NT2/D1 (cell line): ENCODE measurements around the gene MED31.

Experiments
- DNase-seq: peaks from one replicate; pipeline ENCODE4 v3.0.0-alpha.2; 2011; ENCODE audit warnings: low read depth, low spot score
- H3K27me3 ChIP-seq: 2 replicates; pipeline ENCODE4 v1.6.0; 2011; ENCODE audit warnings: mild to moderate bottlenecking; ENCODE audit not compliant: insufficient read length, insufficient read depth
- H3K36me3 ChIP-seq: 2 replicates; pipeline ENCODE4 v1.6.1; 2011; ENCODE audit warnings: mild to moderate bottlenecking, low read length, mixed read lengths; ENCODE audit not compliant: insufficient read depth, insufficient read length
- H3K4me1 ChIP-seq: 2 replicates; pipeline ENCODE4 v1.5.1; 2011; ENCODE audit not compliant: insufficient read depth, insufficient read length
- H3K4me3 ChIP-seq: 2 replicates; pipeline ENCODE4 v1.5.1; 2011; ENCODE audit warnings: low read depth; ENCODE audit not compliant: insufficient read length
- H3K9ac ChIP-seq: 2 replicates; pipeline ENCODE4 v1.6.0; 2011; ENCODE audit warnings: low read depth; ENCODE audit not compliant: insufficient read length
- H3K9me3 ChIP-seq: 2 replicates; pipeline ENCODE4 v1.5.1; 2011; ENCODE audit warnings: mild to moderate bottlenecking, low read length; ENCODE audit not compliant: insufficient read depth
- SUZ12 ChIP-seq: IDR thresholded peaks from 2 replicates; pipeline ENCODE4 v1.6.1; 2011; ENCODE audit not compliant: insufficient read length, insufficient read depth; ENCODE audit errors: extremely low read depth
- YY1 ChIP-seq: IDR thresholded peaks from 2 replicates; pipeline ENCODE4 v1.6.1; 2011; ENCODE audit not compliant: insufficient read length, insufficient read depth
- ZNF274 ChIP-seq: IDR thresholded peaks from 2 replicates; pipeline ENCODE4 v1.6.1; 2011; ENCODE audit warnings: mild to moderate bottlenecking, low read depth, low read length

MED31 gene

GRCh38 chr17:6676802-6677157 lies 25.4 kb upstream of the MED31 start:
- Histone ChIP-seq H3K27me3 (no peaks in the 10 kb centered on the region), H3K9me3 (no peaks in the 10 kb centered on the region), H3K4me3 (no peak overlapping the region), H3K4me1 (peaks cover 8% of the 10 kb centered on the region), H3K36me3 (no peaks in the 10 kb centered on the region), H3K9ac (no peak overlapping the region)
- TF ChIP-seq YY1, result no peak
- no peak for TF ChIP-seq ZNF274
- TF ChIP-seq SUZ12, result no peak
- DNase-seq, result no peak

GRCh38 chr17:6675201-6675825 lies 23.9 kb upstream of the MED31 start:
- Histone ChIP-seq H3K4me3 (no peak overlapping the region), H3K4me1 (peaks cover 8% of the 10 kb centered on the region), H3K36me3 (no peaks in the 10 kb centered on the region), H3K27me3 (no peaks in the 10 kb centered on the region), H3K9me3 (no peaks in the 10 kb centered on the region), H3K9ac (no peak overlapping the region)
- DNase-seq, result no peak
- TF ChIP-seq ZNF274, result no peak

GRCh38 chr17:6674586-6674985 lies 23.2 kb upstream of the MED31 start:
- Histone ChIP-seq H3K9me3 (no peaks in the 10 kb centered on the region), H3K36me3 (no peaks in the 10 kb centered on the region), H3K4me3 (no peak overlapping the region), H3K27me3 (no peaks in the 10 kb centered on the region), H3K4me1 (peaks cover 8% of the 10 kb centered on the region), H3K9ac (no peak overlapping the region)
- no peak for TF ChIP-seq ZNF274
- no peak for TF ChIP-seq YY1
- TF ChIP-seq SUZ12, result no peak
- no peak for DNase-seq

GRCh38 chr17:6671431-6671830 lies 20.0 kb upstream of the MED31 start:
- Histone ChIP-seq H3K9me3 (no peaks in the 10 kb centered on the region), H3K4me3 (no peak overlapping the region), H3K36me3 (no peaks in the 10 kb centered on the region), H3K9ac (no peak overlapping the region), H3K27me3 (no peaks in the 10 kb centered on the region), H3K4me1 (peaks cover 1% of the 10 kb centered on the region)
- TF ChIP-seq ZNF274, result no peak
- TF ChIP-seq YY1, result no peak
- TF ChIP-seq SUZ12, result no peak
- DNase-seq, result no peak

GRCh38 chr17:6670999-6671398 lies 19.6 kb upstream of the MED31 start:
- TF ChIP-seq SUZ12 (no peak), ZNF274 (no peak), YY1 (no peak)
- Histone ChIP-seq H3K9ac (no peak overlapping the region), H3K4me1 (peaks cover 2% of the 10 kb centered on the region)

GRCh38 chr17:6670571-6670970 lies 19.2 kb upstream of the MED31 start:
- Histone ChIP-seq H3K9ac (no peak overlapping the region), H3K9me3 (no peaks in the 10 kb centered on the region), H3K36me3 (no peaks in the 10 kb centered on the region), H3K4me3 (no peak overlapping the region), H3K27me3 (no peaks in the 10 kb centered on the region), H3K4me1 (peaks cover 2% of the 10 kb centered on the region)
- TF ChIP-seq YY1, result no peak
- no peak for TF ChIP-seq SUZ12
- TF ChIP-seq ZNF274, result no peak
- no peak for DNase-seq

More at GRCh38 chr17:6670999-6671398, 19.6 kb upstream of the MED31 start:
- Histone ChIP-seq H3K9me3 (no peaks in the 10 kb centered on the region), H3K27me3 (no peaks in the 10 kb centered on the region), H3K4me3 (no peak overlapping the region), H3K36me3 (no peaks in the 10 kb centered on the region)
- DNase-seq, result no peak

- no peaks in the 10 kb centered on the region for H3K36me3 ChIP-seq
- no peaks in the 10 kb centered on the region for H3K27me3 ChIP-seq
- TF ChIP-seq SUZ12, result no peak
- TF ChIP-seq ZNF274, result no peak
- no peak for TF ChIP-seq YY1
- H3K4me1 ChIP-seq, result peaks cover 2% of the 10 kb centered on the region
- no peaks in the 10 kb centered on the region for H3K9me3 ChIP-seq
- H3K9ac ChIP-seq, result no peak overlapping the region
- no peak overlapping the region for H3K4me3 ChIP-seq
- DNase-seq, result no peak
Observed at GRCh38 chr17:6669479-6670212, 18.2 kb upstream of the MED31 start.
